H1 (cell line): Measurements from ENCODE around the gene GUCY2D. TPM values are rescaled to one million over a fixed set of nuclear protein-coding genes. Genes with fewer than 3 reads are reported as not detected.

ENCODE experiments used
- CTCF ChIA-PET: fragments of 300-600 bp; sonication (Branson Sonifier 250); formaldehyde crosslinking; loops from one replicate; lab custom pipeline; 2021; ENCODE audit not compliant: partially characterized antibody; lab: Charles Lee
- POLR2A ChIA-PET: fragments of 300-600 bp; sonication (Branson Sonifier 250); formaldehyde crosslinking; loops from one replicate; lab custom pipeline; 2021; ENCODE audit warnings: inconsistent platforms; ENCODE audit not compliant: partially characterized antibody; lab: Charles Lee
- DNase-seq, 2 experiments: peaks; one replicate each; pipeline versions ENCODE4 v3.0.0 to v3.0.0-alpha.2; 2010 to 2022; ENCODE audit warnings: low spot score in 2 of 2, low read depth in 1 of 2, mixed read lengths in 1 of 2
- FAIRE-seq: peaks from 2 replicates; lab custom pipeline; 2011; peaks lifted over from hg19 to GRCh38; lab: Jason Lieb, UNC
- H2AFZ ChIP-seq: 2 replicates; pipeline ENCODE4 v1.8.1; 2012; ENCODE audit warnings: low read length, inconsistent platforms
- H2AK5ac ChIP-seq: 2 replicates; pipeline ENCODE4 v1.6.1; 2013; ENCODE audit warnings: low read depth, low read length
- H2BK120ac ChIP-seq: replicated peaks from 2 replicates; pipeline ENCODE3; 2013; ENCODE audit warnings: low read depth, low read length, inconsistent platforms
- H2BK12ac ChIP-seq: 2 replicates; pipeline ENCODE4 v1.6.1; 2013; ENCODE audit warnings: low read depth, low read length
- H2BK15ac ChIP-seq: 2 replicates; pipeline ENCODE4 v1.6.1; 2013; ENCODE audit warnings: low read length
- H2BK20ac ChIP-seq: 2 replicates; pipeline ENCODE4 v1.6.1; 2013; ENCODE audit warnings: low read length
- H2BK5ac ChIP-seq: 2 replicates; pipeline ENCODE4 v1.6.1; 2013; ENCODE audit warnings: low read depth, low read length
- H3K14ac ChIP-seq: 2 replicates; pipeline ENCODE4 v1.6.1; 2013; ENCODE audit warnings: inconsistent platforms; ENCODE audit not compliant: insufficient read length
- H3K18ac ChIP-seq: 2 replicates; pipeline ENCODE4 v1.6.1; 2013; ENCODE audit warnings: low read length; ENCODE audit errors: extremely low read depth
- H3K23ac ChIP-seq: 2 replicates; pipeline ENCODE4 v1.6.1; 2013; ENCODE audit warnings: inconsistent platforms; ENCODE audit not compliant: insufficient read length
- H3K23me2 ChIP-seq: 2 replicates; pipeline ENCODE4 v1.6.1; 2013; ENCODE audit warnings: low read depth, low read length
- H3K27ac ChIP-seq: 2 replicates; pipeline ENCODE4 v1.6.1; 2011; ENCODE audit warnings: low read depth, low read length, inconsistent platforms
- H3K27me3 ChIP-seq, 4 experiments: replicated peaks in 1 of 4; 1 replicate in 1 of 4; 2 replicates in 3 of 4; pipeline versions ENCODE4 v1.6.1 to v1.8.1; 2011 to 2013; ENCODE audit warnings: low read length in 3 of 4, mild to moderate bottlenecking in 3 of 4, inconsistent platforms in 2 of 4, mixed read lengths in 2 of 4, moderate library complexity in 1 of 4; ENCODE audit not compliant: control insufficient read depth in 3 of 4, insufficient read depth in 3 of 4; ENCODE audit errors: extremely low read depth in 1 of 4
- H3K36me3 ChIP-seq, 4 experiments: 2 replicates each; pipeline versions ENCODE4 v1.6.1 to v1.8.1; 2011 to 2013; ENCODE audit warnings: mild to moderate bottlenecking in 4 of 4, low read length in 3 of 4, moderate library complexity in 2 of 4, control low read depth in 1 of 4, inconsistent platforms in 1 of 4; ENCODE audit not compliant: insufficient read depth in 4 of 4, control insufficient read depth in 2 of 4
- H3K4ac ChIP-seq: replicated peaks from 2 replicates; pipeline ENCODE3; 2013; ENCODE audit warnings: low read length, low read depth, mixed read lengths, inconsistent platforms; ENCODE audit not compliant: insufficient read length
- H3K4me1 ChIP-seq, 4 experiments: replicated peaks in 1 of 4; 1 replicate in 1 of 4; 2 replicates in 3 of 4; pipeline versions ENCODE4 v1.6.1 to v1.8.1; 2011 to 2013; ENCODE audit warnings: low read length in 3 of 4, inconsistent platforms in 2 of 4, mixed read lengths in 1 of 4; ENCODE audit not compliant: insufficient read depth in 4 of 4, control insufficient read depth in 3 of 4
- H3K4me2 ChIP-seq, 2 experiments: 2 replicates each; pipeline versions ENCODE4 v1.6.1 to v1.8.1; 2011 to 2013; ENCODE audit warnings: low read depth in 2 of 2, low read length in 2 of 2, control low read depth in 1 of 2, inconsistent platforms in 1 of 2, mild to moderate bottlenecking in 1 of 2; ENCODE audit not compliant: insufficient read depth in 1 of 2
- H3K4me3 ChIP-seq, 4 experiments: fragments of 200-600, 300-600 bp in 1 of 4; sonication (generic), shearing (Covaris generic), sonication (Bioruptor Twin) in 1 of 4; 2 replicates each; pipeline versions ENCODE4 v1.5.1 to v1.8.1; 2011 to 2016; ENCODE audit warnings: low read length in 4 of 4, low read depth in 3 of 4, control low read depth in 2 of 4, inconsistent platforms in 2 of 4, mild to moderate bottlenecking in 2 of 4, mixed read lengths in 1 of 4, moderate library complexity in 1 of 4; ENCODE audit not compliant: insufficient read depth in 2 of 4; ENCODE audit errors: extremely low read depth in 1 of 4
- H3K56ac ChIP-seq: replicated peaks from 2 replicates; pipeline ENCODE3; 2013; ENCODE audit warnings: low read depth, mild to moderate bottlenecking, mixed read lengths, low read length, inconsistent platforms; ENCODE audit not compliant: insufficient read length
- H3K79me1 ChIP-seq: 2 replicates; pipeline ENCODE4 v1.6.1; 2013; ENCODE audit warnings: low read depth, low read length, control low read depth
- H3K79me2 ChIP-seq, 2 experiments: 2 replicates each; pipeline versions ENCODE4 v1.6.1 to v1.8.1; 2012 to 2013; ENCODE audit warnings: low read length in 2 of 2, mild to moderate bottlenecking in 2 of 2, inconsistent platforms in 1 of 2; ENCODE audit not compliant: insufficient read depth in 2 of 2, control insufficient read depth in 1 of 2
- H3K9ac ChIP-seq, 4 experiments: replicated peaks in 1 of 4; 1 replicate in 1 of 4; 2 replicates in 3 of 4; pipeline versions ENCODE4 v1.6.1 to v1.8.1; 2011 to 2013; ENCODE audit warnings: low read depth in 3 of 4, low read length in 3 of 4, control low read depth in 2 of 4, mild to moderate bottlenecking in 2 of 4, moderate library complexity in 2 of 4, inconsistent platforms in 1 of 4; ENCODE audit errors: extremely low read depth in 1 of 4
- H3K9me3 ChIP-seq, 2 experiments: 2 replicates each; pipeline versions ENCODE4 v1.6.1 to v1.8.1; 2012 to 2013; ENCODE audit warnings: mild to moderate bottlenecking in 2 of 2, moderate library complexity in 2 of 2, control low read depth in 1 of 2, inconsistent platforms in 1 of 2, low read depth in 1 of 2, low read length in 1 of 2, mixed read lengths in 1 of 2; ENCODE audit not compliant: insufficient read depth in 2 of 2
- H4K20me1 ChIP-seq, 2 experiments: replicated peaks in 1 of 2; 2 replicates each; pipeline versions ENCODE3 to v1.8.1; 2011 to 2013; ENCODE audit warnings: inconsistent platforms in 2 of 2, low read length in 2 of 2, mild to moderate bottlenecking in 1 of 2; ENCODE audit not compliant: insufficient read depth in 2 of 2, control insufficient read depth in 1 of 2
- H4K5ac ChIP-seq: 2 replicates; pipeline ENCODE4 v1.6.1; 2013; ENCODE audit warnings: low read length, low read depth, mixed read lengths, inconsistent platforms; ENCODE audit not compliant: insufficient read length
- H4K8ac ChIP-seq: 2 replicates; pipeline ENCODE4 v1.8.0; 2013; ENCODE audit warnings: mild to moderate bottlenecking, moderate library complexity, low read length, inconsistent platforms; ENCODE audit not compliant: insufficient read depth; ENCODE audit errors: extremely low read depth
- H4K91ac ChIP-seq: replicated peaks from 2 replicates; pipeline ENCODE3; 2013; ENCODE audit warnings: low read length, mixed read lengths, inconsistent platforms; ENCODE audit not compliant: insufficient read length
- CEBPB ChIP-seq: IDR thresholded peaks from 2 replicates; pipeline ENCODE4 v1.6.1; 2012; ENCODE audit warnings: low read depth, low read length
- CHD1 ChIP-seq: IDR thresholded peaks from 2 replicates; pipeline ENCODE4 v1.6.1; 2012; ENCODE audit warnings: low read depth, low read length, improper control_type of control experiment
- GABPA ChIP-seq: IDR thresholded peaks from 2 replicates; pipeline ENCODE4 v1.6.1; 2011; ENCODE audit warnings: mild to moderate bottlenecking, low read length, moderate library complexity, borderline replicate concordance; ENCODE audit not compliant: insufficient read depth
- HDAC2 ChIP-seq, 2 experiments: fragments of 300-600 bp in 1 of 2; sonication (generic) in 1 of 2; IDR thresholded peaks; 2 replicates each; pipeline ENCODE4 v1.6.1; 2011 to 2012; ENCODE audit warnings: low read depth in 2 of 2, low read length in 2 of 2, mild to moderate bottlenecking in 2 of 2, moderate library complexity in 2 of 2, borderline replicate concordance in 1 of 2, inconsistent platforms in 1 of 2
- JUN ChIP-seq: IDR thresholded peaks from 2 replicates; pipeline ENCODE4 v1.6.1; 2011; ENCODE audit warnings: low read depth, mild to moderate bottlenecking, improper control_type of control experiment, low read length
- KDM1A ChIP-seq: fragments of 200-600, 300-600 bp; sonication (generic); IDR thresholded peaks from 2 replicates; pipeline ENCODE4 v1.7.1; 2016; ENCODE audit warnings: mild to moderate bottlenecking, low read length, borderline replicate concordance
- MAX ChIP-seq: IDR thresholded peaks from 2 replicates; pipeline ENCODE4 v1.6.1; 2012; ENCODE audit warnings: inconsistent platforms
- PHF8 ChIP-seq: fragments of 200-600 bp; sonication (generic); conservative IDR thresholded peaks from 2 replicates; pipeline ENCODE4 v1.7.1; 2012; ENCODE audit warnings: low read depth, mild to moderate bottlenecking, inconsistent platforms, low read length, moderate library complexity
- POU5F1 ChIP-seq: IDR thresholded peaks from 2 replicates; pipeline ENCODE4 v1.6.1; 2011; ENCODE audit warnings: low read depth, mild to moderate bottlenecking, low read length, moderate library complexity
- RBBP5 ChIP-seq: IDR thresholded peaks from 2 replicates; pipeline ENCODE4 v1.7.1; 2012; ENCODE audit warnings: low read depth, mild to moderate bottlenecking, inconsistent platforms, low read length, moderate library complexity, borderline replicate concordance
- SIX5 ChIP-seq: IDR thresholded peaks from 2 replicates; pipeline ENCODE4 v1.6.1; 2011; ENCODE audit warnings: mild to moderate bottlenecking, low read depth, low read length
- SP2 ChIP-seq: IDR thresholded peaks from 2 replicates; pipeline ENCODE4 v1.6.1; 2012; ENCODE audit warnings: mild to moderate bottlenecking, low read length, inconsistent platforms
- WGBS, 2 experiments: shearing (Covaris generic) in 1 of 2; methylation state at CpG; one replicate each; pipeline versions ENCODE4 v1.1.6 to v1.1.7; 2013 to 2015; ENCODE audit warnings: low lambda C conversion rate in 2 of 2, mixed read lengths in 2 of 2, inconsistent platforms in 1 of 2, low coverage in 1 of 2, missing lambda C conversion rate in 1 of 2; ENCODE audit not compliant: insufficient replicate concordance in 2 of 2, insufficient coverage in 1 of 2, insufficient read length in 1 of 2; ENCODE audit errors: extremely low coverage in 1 of 2, missing lambda C conversion rate in 1 of 2; 5-methylcytosine and 5-hydroxymethylcytosine counted together
- polyA plus RNA-seq, 7 experiments: library from polyadenylated mRNA; depleted of rRNA in 3 of 7; stranded (reverse) in 5 of 7; unstranded in 2 of 7; fragments of >200 nt in 5 of 7; fragments of 200-250 nt in 2 of 7; gene quantifications; 1 replicate in 5 of 7; 2 replicates in 1 of 7; 4 replicates in 1 of 7; pipeline versions ENCODE4 v1.2.1 to v1.2.3, GENCODE V29; 2011 to 2013; ENCODE audit warnings: missing spikeins in 2 of 7, mixed read lengths in 2 of 7
- total RNA-seq: library from RNA; stranded (reverse); fragmentation: NEBNext Ultra II Directional; extraction: Animal tissue kit (Norgen Biotek cat#: 25700); gene quantifications from 2 replicates; pipeline ENCODE4 v1.2.1, GENCODE V29; 2021

The GUCY2D gene
- total and polyA plus RNA-seq, 2 of the 8 experiments (the other 6 are each of a cell fraction or from before 2014, with no cell fraction given), result 0.20 to 0.48 TPM

GRCh38 chr17:7984904-7985303 is 17.5 kb upstream of the GUCY2D start:
- no peak overlapping the region for H2BK15ac ChIP-seq
- no peak overlapping the region for H3K27ac ChIP-seq
- WGBS, 2 experiments, result 92% methylated on average over 9 of the region's 9 CpGs; no CpG with 5 or more reads in 1 of the 2 experiments
- no peaks in the 10 kb centered on the region for H3K79me1 ChIP-seq
- no peak overlapping the region for H3K18ac ChIP-seq
- H4K8ac ChIP-seq, result no peak overlapping the region
- H3K14ac ChIP-seq, result no peak overlapping the region
- no peak overlapping the region for H3K4ac ChIP-seq
- no peak overlapping the region for H3K56ac ChIP-seq
- H2BK5ac ChIP-seq, result no peak overlapping the region
- peaks cover 4% of the 10 kb centered on the region; the same call in 1 of the 2 replicates for H3K23me2 ChIP-seq
- H2BK120ac ChIP-seq, result no peak overlapping the region
- no peak overlapping the region for H3K4me2 ChIP-seq
- no peak overlapping the region for H3K23ac ChIP-seq
- POLR2A ChIA-PET, result interaction anchor here (1.1 kb wide), 1 partner anchor 188 kb away, joined by 4 read pairs; no protein-coding TSS in a partner anchor
- H3K9ac ChIP-seq, result no peak overlapping the region
- no peak overlapping the region for H2AFZ ChIP-seq
- CTCF ChIA-PET, result interaction anchor here (0.8 to 10.6 kb wide), 10 partner anchors 12 to 185 kb away, joined by 3 to 104 read pairs (median 6); no protein-coding TSS in a partner anchor
- H4K5ac ChIP-seq, result no peak overlapping the region
- no peak overlapping the region for H2AK5ac ChIP-seq
- no peak overlapping the region for H3K4me3 ChIP-seq
- no peaks in the 10 kb centered on the region for H3K4me1 ChIP-seq
- no peaks in the 10 kb centered on the region for H3K9me3 ChIP-seq
- DNase-seq (no peak), FAIRE-seq (no peak)
- no peaks in the 10 kb centered on the region for H3K36me3 ChIP-seq
- H3K27me3 ChIP-seq, result peaks cover 0 to 12% (median 5%) of the 10 kb centered on the region in 4 experiments; a peak in 4 of 7 replicates
- no peak overlapping the region for H4K91ac ChIP-seq
- no peaks in the 10 kb centered on the region for H3K79me2 ChIP-seq
- H2BK12ac ChIP-seq, result no peak overlapping the region
- H2BK20ac ChIP-seq, result no peak overlapping the region
- no peaks in the 10 kb centered on the region for H4K20me1 ChIP-seq
- no peak for TF ChIP-seq CEBPB
- no peak for TF ChIP-seq CHD1
- no peak for TF ChIP-seq RBBP5
- no peak for TF ChIP-seq SIX5
- TF ChIP-seq POU5F1, result no peak
- TF ChIP-seq HDAC2 (IDR thresholded peaks at IDR 0.05; ENCODE audit: borderline replicate concordance in 1 of 2, low read depth in 2 of 2, low read length in 2 of 2), result no peak
- no peak for TF ChIP-seq JUN
- no peak for TF ChIP-seq GABPA
- TF ChIP-seq KDM1A, result no peak
- TF ChIP-seq SP2, result no peak
- TF ChIP-seq MAX, result no peak
- no peak for TF ChIP-seq PHF8
